GM19328 (cell line): ENCODE results near the gene TMEM63C.

Experiments used
- ATAC-seq: cut with Tn5 transposase; IDR thresholded peaks from one replicate; pipeline ENCODE4 v1.9.1; 2021; ENCODE audit warnings: mild to moderate bottlenecking, moderate library complexity; ENCODE audit not compliant: unreplicated experiment

The TMEM63C gene, protein sequence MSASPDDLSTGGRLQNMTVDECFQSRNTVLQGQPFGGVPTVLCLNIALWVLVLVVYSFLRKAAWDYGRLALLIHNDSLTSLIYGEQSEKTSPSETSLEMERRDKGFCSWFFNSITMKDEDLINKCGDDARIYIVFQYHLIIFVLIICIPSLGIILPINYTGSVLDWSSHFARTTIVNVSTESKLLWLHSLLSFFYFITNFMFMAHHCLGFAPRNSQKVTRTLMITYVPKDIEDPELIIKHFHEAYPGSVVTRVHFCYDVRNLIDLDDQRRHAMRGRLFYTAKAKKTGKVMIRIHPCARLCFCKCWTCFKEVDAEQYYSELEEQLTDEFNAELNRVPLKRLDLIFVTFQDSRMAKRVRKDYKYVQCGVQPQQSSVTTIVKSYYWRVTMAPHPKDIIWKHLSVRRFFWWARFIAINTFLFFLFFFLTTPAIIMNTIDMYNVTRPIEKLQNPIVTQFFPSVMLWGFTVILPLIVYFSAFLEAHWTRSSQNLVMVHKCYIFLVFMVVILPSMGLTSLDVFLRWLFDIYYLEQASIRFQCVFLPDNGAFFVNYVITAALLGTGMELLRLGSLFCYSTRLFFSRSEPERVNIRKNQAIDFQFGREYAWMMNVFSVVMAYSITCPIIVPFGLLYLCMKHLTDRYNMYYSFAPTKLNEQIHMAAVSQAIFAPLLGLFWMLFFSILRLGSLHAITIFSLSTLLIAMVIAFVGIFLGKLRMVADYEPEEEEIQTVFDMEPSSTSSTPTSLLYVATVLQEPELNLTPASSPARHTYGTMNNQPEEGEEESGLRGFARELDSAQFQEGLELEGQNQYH

DNA sequence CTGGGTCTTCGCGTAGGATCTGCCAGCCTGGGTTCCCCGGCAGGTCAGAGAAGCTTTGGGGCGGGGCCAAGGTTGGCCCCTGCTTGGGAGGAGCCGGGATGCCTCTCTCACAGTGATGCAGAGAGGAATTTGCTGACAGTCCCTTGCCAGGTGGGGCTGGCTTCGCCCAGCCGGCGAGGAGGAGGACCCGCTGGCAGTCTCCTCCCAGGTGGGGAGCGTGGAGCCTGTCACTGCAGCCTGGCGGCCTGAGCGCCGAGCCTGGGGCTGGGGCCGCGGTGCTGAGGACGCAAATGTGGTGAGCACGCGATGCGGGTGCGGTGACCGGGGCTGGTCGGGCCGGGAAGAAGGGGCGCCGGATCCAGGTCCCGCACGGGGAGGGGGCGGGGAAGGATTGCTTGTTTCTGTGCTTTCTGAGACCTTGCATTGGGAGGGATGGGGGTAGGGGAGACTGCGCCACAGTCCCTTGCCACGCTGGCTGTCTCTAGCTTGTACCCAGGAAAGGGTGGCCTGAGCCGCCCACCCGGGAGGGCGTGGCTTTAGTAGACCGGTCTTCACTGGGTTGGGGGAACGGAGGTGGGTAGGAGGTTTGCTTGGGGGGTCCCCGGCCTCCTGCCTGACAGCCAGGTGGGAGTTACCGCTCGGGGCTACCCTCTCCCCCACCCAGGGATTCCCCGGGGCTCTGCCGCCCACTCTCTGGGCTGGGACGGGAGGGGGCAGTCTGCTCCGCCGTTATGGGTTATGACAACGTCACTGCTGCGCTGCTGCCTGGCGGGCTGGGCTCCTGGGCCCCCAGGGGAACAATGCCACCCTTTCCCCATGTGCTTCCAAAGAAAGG, at the start of gene TMEM63C:
Gene TMEM63C, plus strand, starts transcription at position 196 of the 835 bp plus-strand sequence. CDS start 37,016 bp downstream, outside the sequence.
- ATAC-seq = no peak

DNA sequence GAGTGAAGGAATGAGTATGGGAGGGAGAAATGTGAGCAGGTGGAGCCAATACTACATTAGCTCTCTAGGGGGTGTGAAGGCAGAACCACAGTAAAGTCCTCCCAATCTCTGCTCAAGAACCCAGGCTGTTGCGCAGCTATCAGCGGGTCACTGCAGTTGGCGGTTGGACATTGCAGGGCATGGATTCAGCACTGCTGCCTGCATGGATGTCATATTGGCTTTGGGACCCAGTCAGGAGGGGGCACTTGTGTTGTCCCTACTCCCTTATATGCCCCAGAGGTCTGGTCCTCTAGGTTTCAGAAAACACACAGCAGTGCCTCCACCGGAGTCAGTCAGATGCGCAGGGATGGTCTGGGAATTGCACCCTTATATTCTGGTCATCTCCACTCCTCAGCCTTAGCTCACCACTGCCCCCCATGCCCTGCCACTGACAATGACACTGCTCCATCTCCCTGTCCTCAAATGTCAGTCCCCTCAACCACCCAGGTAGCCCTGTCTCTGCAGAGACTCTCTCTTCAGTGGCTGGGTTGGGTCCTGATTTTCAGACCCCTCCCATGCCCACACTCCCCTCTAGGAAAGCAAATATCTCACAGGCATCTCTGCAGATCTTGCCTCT, 49.6 kb upstream of the TMEM63C start:
- ATAC-seq = no peak

DNA sequence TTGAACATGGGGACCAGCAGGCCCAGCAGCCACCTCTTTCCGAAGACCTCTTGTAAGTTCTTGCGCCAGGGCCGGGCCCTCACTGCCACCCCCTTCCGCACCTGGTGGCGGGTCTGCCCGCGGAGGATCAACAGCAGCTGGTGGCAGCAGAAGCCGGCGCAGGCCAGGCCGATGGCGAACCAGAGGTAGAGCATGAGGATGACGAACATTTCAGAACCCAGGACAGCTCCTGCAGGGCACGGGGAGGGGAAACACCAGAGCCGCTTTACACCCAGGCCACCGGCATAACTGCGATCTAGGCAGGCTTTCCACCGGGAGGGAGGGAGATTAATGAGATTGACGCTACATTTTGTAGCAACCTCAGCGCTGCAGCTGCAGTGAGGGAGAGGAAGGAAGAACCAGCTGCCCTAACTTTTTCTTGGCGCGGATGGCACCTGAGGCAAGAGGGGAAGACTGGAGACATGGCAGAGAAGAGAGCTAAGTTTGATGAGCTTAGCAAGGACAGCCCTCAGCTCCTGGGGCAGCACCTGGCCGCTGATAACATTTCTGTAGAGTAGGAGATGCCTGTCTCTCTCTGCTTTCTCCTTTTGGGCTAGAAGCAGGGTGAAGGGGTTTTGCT, 47.8 kb upstream of the TMEM63C start:
- ATAC-seq = no peak

DNA sequence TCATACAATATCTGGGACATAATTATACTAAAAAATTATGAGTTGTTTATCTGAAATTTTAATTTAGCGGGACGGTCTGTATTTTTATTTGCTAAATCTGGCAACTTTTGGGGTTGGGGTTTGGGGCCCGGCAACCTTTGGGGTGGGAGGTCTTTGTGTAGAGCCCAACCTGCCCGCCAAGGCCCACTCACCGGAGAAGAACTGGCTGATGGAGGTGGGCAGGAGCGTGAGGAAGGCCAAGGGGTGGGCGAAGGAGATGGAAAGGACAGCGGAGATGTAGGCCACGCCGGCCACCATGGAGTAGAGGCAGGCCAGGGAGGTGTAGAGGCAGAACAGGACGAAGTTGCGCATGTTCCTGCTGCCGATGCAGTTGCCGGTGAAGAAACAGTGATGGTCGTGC, 42.6 kb upstream of the TMEM63C start:
- no peak for ATAC-seq

DNA sequence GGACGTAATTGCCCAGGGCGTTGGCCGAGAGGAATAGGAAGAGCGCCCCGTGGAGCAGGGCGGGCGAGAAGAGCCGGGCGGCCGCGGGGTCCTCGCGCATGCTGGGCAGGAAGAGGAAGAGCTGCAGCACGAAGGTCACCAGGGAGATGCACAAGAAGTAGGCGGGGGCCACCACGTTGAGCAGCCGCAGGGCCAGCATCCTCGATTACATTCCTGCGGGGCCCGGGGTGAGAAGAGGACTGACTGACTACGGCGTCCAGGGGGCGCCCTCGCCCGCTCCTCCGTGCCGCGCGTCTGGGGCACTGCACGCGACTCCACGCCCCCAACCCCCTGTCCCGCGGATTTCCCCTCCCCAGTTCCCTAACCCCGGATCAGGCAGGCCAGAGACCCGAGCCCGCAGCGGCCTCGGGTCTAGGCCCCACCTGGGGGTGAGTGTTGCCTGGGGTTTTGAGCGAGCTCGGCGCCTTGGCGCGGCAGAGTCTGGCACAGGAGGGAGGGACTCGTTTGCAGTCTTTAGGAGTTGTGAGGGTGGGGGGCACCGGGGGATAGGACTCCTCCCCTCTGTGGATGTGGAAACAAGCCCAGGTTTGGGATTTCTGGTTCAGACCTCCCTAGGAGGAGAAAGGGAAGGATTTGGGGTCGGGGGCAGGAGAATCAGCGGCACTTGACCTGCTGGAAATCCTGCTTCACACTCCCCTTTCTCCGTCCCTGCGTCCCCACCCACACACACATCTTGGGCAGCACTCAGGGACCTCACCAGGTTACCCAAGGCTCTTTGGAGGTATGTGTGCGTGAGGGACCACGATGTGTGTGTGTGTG, 41.8 kb upstream of the TMEM63C start:
- ATAC-seq = no peak

DNA sequence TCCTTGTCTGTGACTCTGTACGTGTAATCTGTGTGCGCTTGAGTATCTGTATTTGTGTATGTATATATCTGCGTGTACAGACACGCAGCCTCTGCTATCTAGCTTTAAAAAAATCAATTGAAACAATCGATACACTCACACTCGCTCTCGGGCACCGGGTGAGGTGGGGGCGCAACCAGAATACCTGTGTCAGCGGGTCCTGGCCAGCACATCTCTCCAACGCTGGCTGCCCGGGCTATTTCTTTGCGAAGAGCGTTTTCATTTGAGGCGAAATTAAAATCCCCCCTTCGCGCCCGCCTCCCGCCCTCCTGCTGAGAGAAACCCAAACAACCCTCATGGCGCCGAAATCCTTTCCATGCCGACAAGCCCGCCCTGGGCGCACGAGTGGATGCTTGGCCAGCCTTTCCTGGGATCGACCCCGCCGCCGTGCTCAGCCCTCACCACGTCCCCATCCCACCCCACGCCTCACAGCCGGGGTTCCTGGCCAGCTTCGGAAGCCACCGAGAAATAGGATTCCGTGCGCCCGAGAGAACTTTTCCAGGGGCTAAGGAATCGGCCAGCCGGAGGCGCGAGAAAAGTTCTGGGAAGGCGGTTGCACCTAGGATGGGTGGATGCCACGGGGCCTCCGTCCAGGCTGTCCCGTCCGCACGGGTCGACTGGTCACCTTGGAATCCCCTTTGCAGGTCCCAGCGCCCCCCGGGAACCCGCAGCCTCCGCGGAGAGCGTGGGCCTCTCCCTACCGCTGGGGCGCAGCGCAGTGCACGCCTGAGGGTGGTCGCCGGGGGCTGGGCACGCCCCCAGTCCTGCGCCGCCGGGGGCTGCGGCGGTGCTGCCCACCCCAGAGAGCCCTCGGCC, 41.0 kb upstream of the TMEM63C start:
- ATAC-seq = no peak

DNA sequence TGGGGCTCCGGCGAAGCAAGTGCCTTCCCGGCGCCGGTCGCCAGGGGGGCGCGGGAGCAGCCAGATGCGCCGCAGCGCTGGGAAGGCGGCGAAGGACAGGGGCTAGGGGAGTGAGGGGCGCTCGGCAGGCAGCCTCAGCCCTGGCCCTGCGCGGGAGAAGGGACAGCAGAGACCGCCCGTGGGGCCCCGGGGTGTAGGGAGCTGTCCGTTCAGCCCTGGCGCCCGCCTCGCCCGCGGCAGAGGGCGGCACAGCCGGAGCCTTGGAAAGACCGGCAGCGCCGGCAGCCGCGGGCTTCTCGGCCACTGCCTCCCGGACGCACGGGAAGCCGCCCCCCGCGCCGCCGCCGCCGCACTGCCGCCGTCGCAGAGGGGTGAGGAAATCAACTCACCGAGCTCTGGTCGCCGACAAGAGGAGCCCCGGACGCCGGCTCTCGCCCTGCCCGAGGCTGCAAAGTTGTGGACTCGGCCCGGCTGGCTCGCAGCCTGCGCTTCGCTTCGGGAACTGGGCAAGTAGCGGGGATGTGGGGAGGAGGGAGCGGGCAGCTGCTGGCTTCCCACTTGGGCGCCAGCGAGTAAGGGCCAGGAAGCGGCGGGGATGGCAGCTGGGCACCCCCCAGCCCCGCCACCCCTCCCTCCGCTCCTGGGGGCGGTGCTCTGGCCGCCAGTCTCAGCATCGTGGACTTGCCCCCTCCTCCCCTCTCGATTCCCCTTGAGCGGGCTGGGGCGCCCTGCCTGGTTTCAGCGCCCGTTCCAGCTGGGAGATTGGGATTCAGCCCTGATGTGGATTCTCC, 40.2 kb upstream of the TMEM63C start, which contains the start of gene ZDHHC22:
Gene ZDHHC22, minus strand, starts transcription at position 578 of the 791 bp plus-strand sequence. CDS start 2,053 bp downstream, outside the sequence.
- ATAC-seq = no peak

DNA sequence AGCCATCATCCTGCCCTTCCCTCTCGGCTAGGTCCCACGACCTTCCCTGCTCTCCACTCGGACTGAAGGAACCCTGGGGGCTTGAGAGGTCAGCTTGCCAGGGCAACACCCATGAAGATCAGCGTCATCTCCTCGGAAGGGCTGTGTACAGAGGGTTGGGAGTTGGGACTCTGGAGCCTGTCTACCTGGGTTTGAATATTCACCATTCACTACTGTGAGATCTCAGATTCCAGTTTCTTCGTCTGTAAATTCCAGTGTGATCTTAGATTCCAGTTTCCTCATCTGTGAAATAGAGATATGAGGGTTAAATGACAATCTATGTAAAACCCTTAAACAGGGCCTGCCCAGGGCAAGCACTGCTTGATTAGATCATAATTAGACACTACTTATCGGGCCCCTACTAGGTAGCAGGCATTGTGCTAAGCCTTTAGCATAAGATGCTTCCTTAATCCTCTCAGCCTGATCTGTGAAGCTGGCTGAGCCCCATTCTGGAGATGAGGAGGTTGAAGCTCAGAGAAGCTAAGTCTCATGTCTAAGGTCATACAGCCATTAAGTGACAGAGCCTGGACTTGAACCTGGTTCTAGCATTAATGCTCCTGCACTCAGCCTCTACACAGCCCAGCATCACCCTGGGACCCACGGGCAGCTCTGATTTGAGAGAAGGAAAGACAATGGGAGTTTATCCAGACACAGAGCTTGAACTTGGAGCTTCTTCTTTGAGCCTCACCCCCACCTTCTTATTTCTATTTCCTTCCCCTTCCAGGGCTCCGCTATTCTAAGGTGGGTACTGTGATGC, 39.4 kb upstream of the TMEM63C start:
- no peak for ATAC-seq

DNA sequence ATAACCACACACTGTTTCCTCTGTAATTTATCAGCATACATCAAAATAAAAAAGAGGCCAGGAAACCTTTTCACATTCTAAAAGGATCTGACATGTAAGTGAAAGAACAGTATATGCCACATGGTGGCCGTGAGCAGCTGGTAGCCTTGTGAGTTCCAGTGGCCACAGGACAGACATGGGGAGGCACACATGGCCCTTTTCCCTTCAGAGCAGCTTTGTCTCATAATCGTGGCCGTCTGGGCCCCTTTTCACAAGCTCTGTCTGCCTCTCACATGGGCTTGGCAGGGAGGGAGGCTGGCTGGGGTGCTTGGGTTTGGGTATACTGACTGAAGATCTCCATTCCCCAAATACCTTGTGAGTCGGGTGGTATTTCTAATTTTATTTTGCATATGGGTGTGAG, 38.5 kb upstream of the TMEM63C start:
- ATAC-seq = no peak

DNA sequence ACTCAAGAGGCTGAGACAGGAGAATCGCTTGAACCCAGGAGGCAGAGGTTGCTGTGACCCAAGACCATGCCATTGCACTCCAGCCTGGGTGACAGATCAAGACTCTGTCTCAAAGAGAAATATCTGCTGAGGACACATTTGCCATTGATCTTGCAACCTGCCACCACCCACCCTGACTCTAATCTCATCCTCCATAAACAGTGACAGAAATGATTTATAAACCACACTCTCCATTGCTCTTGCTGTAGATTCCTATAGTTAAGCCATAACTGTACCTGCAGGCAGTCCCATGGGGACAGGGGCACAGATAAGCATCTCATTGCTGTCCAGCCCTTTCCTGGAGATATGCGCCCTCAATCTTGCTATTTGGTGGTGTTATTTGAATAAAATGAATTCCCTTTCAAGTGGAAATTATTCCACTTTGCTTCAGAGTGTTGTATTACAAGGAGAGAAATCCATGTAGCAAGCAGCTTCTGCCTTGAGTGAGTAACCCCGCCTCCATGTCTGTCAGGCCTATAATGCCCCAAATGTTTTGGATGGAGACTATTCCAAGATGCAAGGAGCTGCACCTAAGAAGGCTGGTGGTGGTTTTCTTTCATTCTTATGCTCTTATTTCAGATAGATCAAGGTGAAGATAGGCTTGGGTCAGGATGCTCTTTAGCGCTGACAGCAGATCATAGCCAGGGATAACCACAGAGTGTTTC, 37.0 kb upstream of the TMEM63C start:
- no peak for ATAC-seq

DNA sequence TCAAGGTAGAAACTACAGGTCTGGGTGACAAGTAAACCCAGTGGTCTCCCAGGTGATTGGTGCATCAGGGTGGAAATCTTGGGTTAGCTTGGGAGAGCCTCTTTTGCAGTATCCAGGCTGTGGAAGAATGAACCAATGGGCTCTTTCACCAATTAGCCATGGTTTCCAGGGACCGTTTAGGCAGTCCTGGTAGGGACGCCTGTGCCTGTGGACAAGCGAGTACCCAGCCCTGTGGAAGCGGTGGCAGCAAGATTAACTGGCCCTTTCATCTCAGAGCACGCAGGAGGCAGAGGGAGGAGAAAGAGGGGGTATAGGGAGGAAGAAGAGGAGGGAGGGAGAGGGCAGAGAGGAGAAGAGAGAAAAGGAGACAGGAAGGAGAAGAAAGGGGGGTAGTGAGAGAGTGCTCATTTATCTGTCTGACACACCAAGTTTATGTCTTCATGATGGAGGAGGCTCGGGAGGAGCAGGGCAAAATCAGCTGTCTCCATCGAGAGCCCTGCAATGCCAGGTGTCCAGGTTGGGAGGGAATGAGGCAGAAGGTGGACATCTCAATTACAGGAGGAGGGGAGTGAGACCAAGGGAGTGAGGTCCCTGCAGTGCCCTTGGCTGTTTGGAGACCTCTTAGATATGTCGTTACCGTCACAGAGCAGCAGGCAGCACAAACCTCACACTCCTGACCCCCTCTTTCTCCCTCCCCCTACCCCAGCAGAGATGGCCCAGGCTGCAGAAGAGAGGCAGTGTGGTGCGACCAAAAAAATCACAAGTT, 35.4 kb upstream of the TMEM63C start:
- ATAC-seq = no peak

DNA sequence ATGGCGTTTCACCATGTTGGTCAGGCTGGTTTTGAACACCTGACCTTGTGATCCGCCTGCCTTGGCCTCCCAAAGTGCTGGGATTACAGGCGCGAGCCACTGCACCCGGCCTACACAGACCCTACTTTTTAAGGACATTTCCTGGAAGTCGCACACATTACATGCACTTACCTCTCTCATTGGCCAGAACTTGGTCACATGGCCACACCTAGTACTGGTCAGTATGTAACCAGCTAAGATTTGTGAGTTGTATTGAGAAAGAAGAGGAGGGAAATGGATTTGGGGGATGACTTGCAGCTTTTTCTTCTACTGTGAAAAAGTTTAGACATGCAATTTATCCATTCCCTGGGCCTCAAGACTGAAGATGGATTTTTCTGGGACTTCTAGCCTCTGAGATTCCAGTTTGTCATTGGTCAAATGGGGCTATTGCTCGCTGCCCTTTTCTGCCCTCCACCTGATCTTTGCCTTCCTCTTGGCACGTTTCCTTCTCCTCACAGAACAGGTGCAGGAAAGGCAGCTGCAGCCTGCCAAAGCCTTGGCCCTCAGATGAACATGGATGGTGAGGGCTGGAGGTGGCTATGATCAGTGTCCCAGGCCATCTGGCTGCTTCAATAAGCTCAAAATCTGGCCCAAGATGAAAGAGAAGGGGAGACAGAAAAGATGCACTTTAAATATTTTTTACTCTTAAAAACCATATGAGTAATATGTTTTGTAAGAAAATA, 32.9 kb upstream of the TMEM63C start:
- no peak for ATAC-seq

DNA sequence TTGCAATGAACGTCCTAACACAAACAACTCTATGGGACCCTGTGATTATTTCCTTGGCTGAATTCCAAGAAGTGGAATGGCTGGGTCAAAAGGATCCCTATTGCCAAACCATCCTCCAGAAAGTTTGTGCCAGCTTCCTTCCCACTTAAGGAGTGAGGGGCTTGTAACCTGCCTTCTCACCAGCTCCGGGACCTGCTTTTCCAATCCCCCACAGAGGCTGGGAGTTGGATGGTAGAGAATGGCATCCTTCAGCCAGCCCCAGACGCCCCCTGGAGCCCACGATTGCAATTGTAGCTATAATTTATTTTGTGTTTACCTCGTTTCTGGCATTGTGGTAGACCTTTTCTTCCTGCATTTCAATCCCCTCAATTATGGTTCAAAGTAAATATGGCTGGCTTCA, 30.4 kb upstream of the TMEM63C start:
- no peak for ATAC-seq

DNA sequence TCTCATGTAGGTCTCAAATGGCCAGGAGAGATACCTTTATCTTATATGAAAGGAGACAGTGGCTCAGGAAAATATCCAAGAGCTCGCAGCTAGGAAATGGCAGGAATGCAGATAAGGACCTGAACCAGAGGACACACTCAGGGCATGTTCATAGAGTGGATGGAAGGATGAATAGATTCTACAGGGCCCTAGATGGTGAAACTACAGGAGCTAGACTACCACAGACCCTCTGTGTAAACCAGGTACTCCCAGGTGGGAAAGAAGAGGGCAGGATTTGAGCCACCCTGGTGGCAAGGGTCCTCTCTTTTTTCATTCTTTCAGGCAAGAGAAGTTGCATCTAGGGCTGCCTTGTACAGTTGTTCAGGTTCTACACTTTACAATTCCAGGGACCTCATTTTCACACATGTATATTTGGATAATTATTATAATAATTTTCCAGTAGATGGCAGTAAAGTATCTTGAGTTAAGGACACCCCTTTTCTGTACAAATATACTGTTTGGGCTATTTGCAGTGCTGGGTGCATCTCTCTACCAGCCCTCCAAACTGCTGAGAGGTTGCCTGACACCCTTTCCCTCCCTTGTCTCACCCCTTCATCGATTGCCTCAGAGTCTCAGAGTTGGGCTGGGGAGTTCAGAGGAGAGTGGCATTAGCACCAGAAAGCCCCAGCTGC, 29.5 kb upstream of the TMEM63C start:
- ATAC-seq = no peak
